ENCODE data around the gene CASTOR1.

DNA sequence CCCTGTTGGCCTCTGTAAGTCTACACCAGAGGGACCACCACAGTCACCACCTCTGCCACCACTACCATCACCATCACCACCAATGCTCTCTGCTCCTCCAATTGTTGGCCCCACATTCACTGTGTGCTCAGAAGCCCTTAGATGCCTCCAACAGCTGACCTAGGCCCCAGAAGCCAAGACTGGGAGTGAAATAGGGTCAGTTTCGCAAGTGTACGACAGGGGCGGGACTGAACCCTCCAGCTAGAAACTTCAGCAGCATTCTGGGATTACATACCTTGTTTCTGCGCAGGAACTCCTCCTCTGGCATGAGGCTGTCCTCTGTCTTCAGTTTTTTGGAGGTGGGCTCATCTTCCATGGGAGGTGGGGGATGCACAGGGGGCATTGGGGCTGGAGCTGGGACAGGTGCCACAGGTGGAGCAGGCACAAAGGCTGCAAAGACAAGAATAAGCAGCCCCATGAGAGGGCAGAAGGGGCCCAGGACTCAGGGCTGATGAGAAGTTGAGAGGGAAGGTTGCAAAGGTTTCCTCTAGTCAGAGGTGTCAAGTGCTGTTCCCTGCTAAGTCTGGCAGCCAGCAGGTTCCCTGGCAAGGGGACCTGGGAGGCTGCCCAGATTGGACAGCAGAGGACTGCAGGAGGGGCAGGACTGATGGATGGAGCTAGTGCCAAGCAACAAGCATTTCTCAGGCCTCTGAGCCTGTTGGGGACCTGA lies 47.6 kb upstream of the CASTOR1 start:
- TF ChIP-seq, protein P1, sequence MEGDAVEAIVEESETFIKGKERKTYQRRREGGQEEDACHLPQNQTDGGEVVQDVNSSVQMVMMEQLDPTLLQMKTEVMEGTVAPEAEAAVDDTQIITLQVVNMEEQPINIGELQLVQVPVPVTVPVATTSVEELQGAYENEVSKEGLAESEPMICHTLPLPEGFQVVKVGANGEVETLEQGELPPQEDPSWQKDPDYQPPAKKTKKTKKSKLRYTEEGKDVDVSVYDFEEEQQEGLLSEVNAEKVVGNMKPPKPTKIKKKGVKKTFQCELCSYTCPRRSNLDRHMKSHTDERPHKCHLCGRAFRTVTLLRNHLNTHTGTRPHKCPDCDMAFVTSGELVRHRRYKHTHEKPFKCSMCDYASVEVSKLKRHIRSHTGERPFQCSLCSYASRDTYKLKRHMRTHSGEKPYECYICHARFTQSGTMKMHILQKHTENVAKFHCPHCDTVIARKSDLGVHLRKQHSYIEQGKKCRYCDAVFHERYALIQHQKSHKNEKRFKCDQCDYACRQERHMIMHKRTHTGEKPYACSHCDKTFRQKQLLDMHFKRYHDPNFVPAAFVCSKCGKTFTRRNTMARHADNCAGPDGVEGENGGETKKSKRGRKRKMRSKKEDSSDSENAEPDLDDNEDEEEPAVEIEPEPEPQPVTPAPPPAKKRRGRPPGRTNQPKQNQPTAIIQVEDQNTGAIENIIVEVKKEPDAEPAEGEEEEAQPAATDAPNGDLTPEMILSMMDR (IDR thresholded peaks at IDR 0.05; ENCODE audit: low read depth, low read length, poor library complexity, severe bottlenecking), result no peak
- TF ChIP-seq EZH2phosphoT487 (IDR thresholded peaks at IDR 0.05; ENCODE audit: borderline replicate concordance, low read length), result no peak
